TTC549 (cell line): ENCODE data around the gene NR1D2.
"Not testable (repeated sequence)": the region's sequence is repeated elsewhere in the genome, so short reads cannot be mapped to it uniquely, and the experiment has no call there.

ENCODE experiments used
- FAIRE-seq: peaks from 2 replicates; lab custom pipeline; 2012; peaks lifted over from hg19 to GRCh38; lab: Jason Lieb, UNC

Gene NR1D2

GRCh38 chr3:23944861-23945662 lies at the start of gene NR1D2:
Gene NR1D2, plus strand, starts transcription at chr3:23945286. Its CDS starts 293 bp downstream, at chr3:23945579.
- no peak for FAIRE-seq

GRCh38 chr3:23900744-23901143 lies 44.3 kb upstream of the NR1D2 start:
- no peak for FAIRE-seq

- no peak for FAIRE-seq
Measured at GRCh38 chr3:23904545-23904944, 40.5 kb upstream of the NR1D2 start.

GRCh38 chr3:23909341-23909740 lies 35.7 kb upstream of the NR1D2 start:
- no peak for FAIRE-seq

GRCh38 chr3:23911397-23911796 lies 33.7 kb upstream of the NR1D2 start:
- FAIRE-seq = no peak

GRCh38 chr3:23912335-23912734 lies 32.8 kb upstream of the NR1D2 start:
- not testable (repeated sequence) for FAIRE-seq

- no peak for FAIRE-seq
Measured at GRCh38 chr3:23913182-23913581, 31.9 kb upstream of the NR1D2 start.

- no peak for FAIRE-seq
Measured at GRCh38 chr3:23913873-23914743, 31.0 kb upstream of the NR1D2 start.

GRCh38 chr3:23915537-23916108 lies 29.5 kb upstream of the NR1D2 start:
- no peak for FAIRE-seq

GRCh38 chr3:23916152-23916885 lies 28.8 kb upstream of the NR1D2 start:
- FAIRE-seq = no peak

GRCh38 chr3:23916886-23917678 lies 28.0 kb upstream of the NR1D2 start, which contains the start of the genes NKIRAS1 and RPL15:
Gene NKIRAS1, minus strand, starts transcription at chr3:23916990. Its CDS starts 6,086 bp downstream, at chr3:23910904.
Gene RPL15, plus strand, starts transcription at chr3:23917132. Its CDS starts 728 bp downstream, at chr3:23917860.
- peak; percentile 60 for FAIRE-seq

GRCh38 chr3:23917679-23918303 lies 27.3 kb upstream of the NR1D2 start:
- FAIRE-seq = not testable (repeated sequence)

- not testable (repeated sequence) for FAIRE-seq
Measured at GRCh38 chr3:23918331-23918730, 26.8 kb upstream of the NR1D2 start.

- no peak for FAIRE-seq
Measured at GRCh38 chr3:23919628-23920027, 25.5 kb upstream of the NR1D2 start.

- no peak for FAIRE-seq
Measured at GRCh38 chr3:23920151-23920655, 24.9 kb upstream of the NR1D2 start.

- no peak for FAIRE-seq
Measured at GRCh38 chr3:23921052-23921511, 24.0 kb upstream of the NR1D2 start.

- no peak for FAIRE-seq
Measured at GRCh38 chr3:23923786-23924185, 21.3 kb upstream of the NR1D2 start.

- no peak for FAIRE-seq
Measured at GRCh38 chr3:23926246-23926645, 18.8 kb upstream of the NR1D2 start.

GRCh38 chr3:23926736-23927135 lies 18.4 kb upstream of the NR1D2 start:
- no peak for FAIRE-seq

GRCh38 chr3:23928524-23928923 lies 16.6 kb upstream of the NR1D2 start:
- no peak for FAIRE-seq
